ENCODE data around the gene ZNF331. TPM values are rescaled to one million over a fixed set of nuclear protein-coding genes. Genes with fewer than 3 reads are reported as not detected.
A peak's percentile ranks its signal among the peaks of the same experiment; 100 is the strongest.
"Not testable (repeated sequence)": the region's sequence is repeated elsewhere in the genome, so short reads cannot be mapped to it uniquely, and the experiment has no call there.

ZNF331 gene
- 18.8 and 21.1 TPM in 2 replicates for total RNA-seq
- 12.1 TPM for polyA plus RNA-seq (2012)

- peak; percentile 88 for DNase-seq (ENCODE audit: low read depth)
These were observed at the start of gene ZNF331 for GRCh38 chr19:53537521-53538377. Gene ZNF331, plus strand, starts transcription at chr19:53538145. Its CDS starts 31,232 bp downstream, at chr19:53569377.

- no peak for DNase-seq (ENCODE audit: low read depth)
These were observed 45.8 kb upstream of the ZNF331 start for GRCh38 chr19:53492153-53492552.

- not testable (repeated sequence) for DNase-seq (ENCODE audit: low read depth)
These were observed 40.5 kb upstream of the ZNF331 start for GRCh38 chr19:53497311-53498023.

GRCh38 chr19:53498024-53498395, 39.9 kb upstream of the ZNF331 start:
- DNase-seq (ENCODE audit: low read depth), result not testable (repeated sequence)

GRCh38 chr19:53503151-53503550, 34.8 kb upstream of the ZNF331 start:
- not testable (repeated sequence) for DNase-seq (ENCODE audit: low read depth)

- not testable (repeated sequence) for DNase-seq (ENCODE audit: low read depth)
These were observed 34.1 kb upstream of the ZNF331 start for GRCh38 chr19:53503671-53504364.

- peak; percentile 29 for DNase-seq (ENCODE audit: low read depth)
These were observed 33.6 kb upstream of the ZNF331 start for GRCh38 chr19:53504365-53504703.

GRCh38 chr19:53504885-53505284, 33.1 kb upstream of the ZNF331 start:
- no peak for DNase-seq (ENCODE audit: low read depth)

- no peak for DNase-seq (ENCODE audit: low read depth)
These were observed 31.2 kb upstream of the ZNF331 start for GRCh38 chr19:53506728-53507127.

- peak; percentile 82 for DNase-seq (ENCODE audit: low read depth)
These were observed 30.2 kb upstream of the ZNF331 start for GRCh38 chr19:53507523-53508442.

GRCh38 chr19:53509443-53509842, 28.5 kb upstream of the ZNF331 start:
- no peak for DNase-seq (ENCODE audit: low read depth)

- DNase-seq (ENCODE audit: low read depth), result no peak
These were observed 28.1 kb upstream of the ZNF331 start for GRCh38 chr19:53509845-53510244.

GRCh38 chr19:53511357-53511756, 26.6 kb upstream of the ZNF331 start:
- DNase-seq (ENCODE audit: low read depth), result no peak

- DNase-seq (ENCODE audit: low read depth), result peak; percentile 63
These were observed 26.0 kb upstream of the ZNF331 start for GRCh38 chr19:53511933-53512374.

- DNase-seq (ENCODE audit: low read depth), result not testable (repeated sequence)
These were observed 22.9 kb upstream of the ZNF331 start for GRCh38 chr19:53515047-53515446.

GRCh38 chr19:53517114-53517741, 20.7 kb upstream of the ZNF331 start:
- DNase-seq (ENCODE audit: low read depth), result no peak

- DNase-seq (ENCODE audit: low read depth), result no peak
These were observed 19.8 kb upstream of the ZNF331 start for GRCh38 chr19:53518121-53518520.

GRCh38 chr19:53518716-53519115, 19.2 kb upstream of the ZNF331 start:
- peak; percentile 75 for DNase-seq (ENCODE audit: low read depth)

GRCh38 chr19:53519446-53519845, 18.5 kb upstream of the ZNF331 start:
- no peak for DNase-seq (ENCODE audit: low read depth)

GRCh38 chr19:53520163-53520546, 17.8 kb upstream of the ZNF331 start:
- DNase-seq (ENCODE audit: low read depth), result no peak

Data from myocyte (in vitro differentiated cells).